Fibroblast of lung (primary cell): Measurements from ENCODE around the gene SLC44A5.

Experiments used
- EZH2 ChIP-seq: IDR thresholded peaks from 2 replicates; pipeline ENCODE4 v1.5.1; 2012; ENCODE audit warnings: low read length, control low read depth, mild to moderate bottlenecking; ENCODE audit errors: missing control alignments
- TF ChIP-seq, protein P1 (sequence below), 2 donors: IDR thresholded peaks in 1 of 2; conservative IDR thresholded peaks in 1 of 2; 1 replicate in 1 of 2; 2 replicates in 1 of 2; pipeline ENCODE4 v1.5.1; 2011 to 2012; ENCODE audit warnings: low read length in 2 of 2, control low read depth in 1 of 2, inconsistent platforms in 1 of 2, low read depth in 1 of 2, mild to moderate bottlenecking in 1 of 2

DNA sequence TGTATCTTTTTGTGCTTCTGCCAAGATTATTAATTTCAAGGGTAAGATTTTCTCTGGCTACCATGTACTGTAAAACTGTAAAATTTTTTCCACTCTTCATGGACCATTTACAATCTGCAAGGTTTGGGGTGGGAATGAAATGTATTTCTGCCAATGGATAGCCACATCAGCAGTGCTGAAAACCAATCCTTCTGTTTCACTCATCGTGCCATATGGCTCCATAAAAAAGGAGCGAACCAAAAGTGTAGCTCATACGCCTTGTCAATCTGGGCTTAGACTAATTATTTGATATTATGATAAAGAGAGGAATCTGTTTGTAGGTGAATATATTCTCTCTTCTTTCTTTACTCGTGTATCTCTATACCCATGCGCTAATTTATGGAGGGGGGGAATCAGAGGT lies 3.0 kb upstream of the SLC44A5 start:
- TF ChIP-seq, protein P1, sequence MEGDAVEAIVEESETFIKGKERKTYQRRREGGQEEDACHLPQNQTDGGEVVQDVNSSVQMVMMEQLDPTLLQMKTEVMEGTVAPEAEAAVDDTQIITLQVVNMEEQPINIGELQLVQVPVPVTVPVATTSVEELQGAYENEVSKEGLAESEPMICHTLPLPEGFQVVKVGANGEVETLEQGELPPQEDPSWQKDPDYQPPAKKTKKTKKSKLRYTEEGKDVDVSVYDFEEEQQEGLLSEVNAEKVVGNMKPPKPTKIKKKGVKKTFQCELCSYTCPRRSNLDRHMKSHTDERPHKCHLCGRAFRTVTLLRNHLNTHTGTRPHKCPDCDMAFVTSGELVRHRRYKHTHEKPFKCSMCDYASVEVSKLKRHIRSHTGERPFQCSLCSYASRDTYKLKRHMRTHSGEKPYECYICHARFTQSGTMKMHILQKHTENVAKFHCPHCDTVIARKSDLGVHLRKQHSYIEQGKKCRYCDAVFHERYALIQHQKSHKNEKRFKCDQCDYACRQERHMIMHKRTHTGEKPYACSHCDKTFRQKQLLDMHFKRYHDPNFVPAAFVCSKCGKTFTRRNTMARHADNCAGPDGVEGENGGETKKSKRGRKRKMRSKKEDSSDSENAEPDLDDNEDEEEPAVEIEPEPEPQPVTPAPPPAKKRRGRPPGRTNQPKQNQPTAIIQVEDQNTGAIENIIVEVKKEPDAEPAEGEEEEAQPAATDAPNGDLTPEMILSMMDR (conservative IDR thresholded peaks at IDR 0.05 in 1 of 2, IDR thresholded peaks at IDR 0.05 in 1 of 2; ENCODE audit: low read depth in 1 of 2, low read length in 2 of 2), result no peak
- TF ChIP-seq EZH2, result no peak
